Central memory CD8-positive, alpha-beta T cell (primary cell): Measurements from ENCODE around the gene LMF1.
A peak's percentile ranks its signal among the peaks of the same experiment; 100 is the strongest.
"Not testable (repeated sequence)": the region's sequence is repeated elsewhere in the genome, so short reads cannot be mapped to it uniquely, and the experiment has no call there.

Source experiments
- ATAC-seq: fragments of 150-1000 bp; cut with Tn5 transposase; replicated peaks from 2 replicates; pipeline ENCODE4 v1.10.0; 2022; ENCODE audit warnings: mild to moderate bottlenecking, moderate FRiP score, moderate number of reproducible peaks; ENCODE audit not compliant: poor library complexity, severe bottlenecking; ENCODE audit errors: extremely low read depth
- DNase-seq, 2 donors: peaks; one replicate each; pipeline ENCODE4 v3.0.0; 2021; ENCODE audit warnings: low spot score in 2 of 2
- H3K27ac Mint-ChIP-seq: one replicate; pipeline ENCODE4 v1.8.0; 2022; ENCODE audit warnings: low read depth, mild to moderate bottlenecking, moderate library complexity, mixed read lengths
- H3K27me3 Mint-ChIP-seq: one replicate; pipeline ENCODE4 v1.8.0; 2022; ENCODE audit warnings: mixed read lengths
- H3K36me3 Mint-ChIP-seq: one replicate; pipeline ENCODE4 v1.8.0; 2022; ENCODE audit warnings: mild to moderate bottlenecking, moderate library complexity, mixed read lengths; ENCODE audit not compliant: insufficient read depth
- H3K4me1 Mint-ChIP-seq: one replicate; pipeline ENCODE4 v1.8.0; 2022; ENCODE audit warnings: mixed read lengths
- H3K4me3 Mint-ChIP-seq: one replicate; pipeline ENCODE4 v1.8.0; 2022; ENCODE audit warnings: mild to moderate bottlenecking, moderate library complexity, mixed read lengths
- H3K9me3 Mint-ChIP-seq: one replicate; pipeline ENCODE4 v1.8.0; 2022; ENCODE audit warnings: mixed read lengths

Gene LMF1

GRCh38 chr16:866252-866896, 104.4 kb downstream of the LMF1 start:
- H3K4me3 Mint-ChIP-seq = no peak overlapping the region
- H3K27me3 Mint-ChIP-seq = no peaks in the 10 kb centered on the region
- no peaks in the 10 kb centered on the region for H3K4me1 Mint-ChIP-seq
- no peak for ATAC-seq
- H3K9me3 Mint-ChIP-seq = no peaks in the 10 kb centered on the region
- H3K27ac Mint-ChIP-seq = no peak overlapping the region
- DNase-seq = no peak
- H3K36me3 Mint-ChIP-seq = peaks cover 4% of the 10 kb centered on the region

DNA sequence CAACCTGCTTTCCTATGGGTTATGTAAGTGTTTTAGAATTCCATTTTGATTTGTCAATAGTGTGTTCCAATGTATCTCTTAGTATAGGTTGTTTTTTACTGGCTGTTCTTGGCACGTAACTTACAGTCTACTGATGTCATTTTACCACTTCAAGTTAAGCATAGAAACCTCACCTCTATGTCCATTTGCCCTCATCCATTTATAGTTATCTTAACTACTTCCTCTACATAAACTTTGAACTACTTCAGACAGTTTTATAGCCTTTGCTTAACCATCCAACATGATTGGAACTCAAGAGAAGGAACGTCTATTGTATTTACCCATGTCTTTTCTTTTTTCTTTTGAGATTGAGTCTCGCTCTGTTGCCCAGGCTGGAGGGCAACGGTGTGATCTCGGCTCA, 105.8 kb downstream of the LMF1 start:
- ATAC-seq = no peak
- Mint-ChIP-seq H3K27ac (no peak overlapping the region), H3K4me3 (no peak overlapping the region), H3K9me3 (no peaks in the 10 kb centered on the region), H3K4me1 (no peaks in the 10 kb centered on the region), H3K36me3 (peaks cover 4% of the 10 kb centered on the region), H3K27me3 (no peaks in the 10 kb centered on the region)
- no peak for DNase-seq

DNA sequence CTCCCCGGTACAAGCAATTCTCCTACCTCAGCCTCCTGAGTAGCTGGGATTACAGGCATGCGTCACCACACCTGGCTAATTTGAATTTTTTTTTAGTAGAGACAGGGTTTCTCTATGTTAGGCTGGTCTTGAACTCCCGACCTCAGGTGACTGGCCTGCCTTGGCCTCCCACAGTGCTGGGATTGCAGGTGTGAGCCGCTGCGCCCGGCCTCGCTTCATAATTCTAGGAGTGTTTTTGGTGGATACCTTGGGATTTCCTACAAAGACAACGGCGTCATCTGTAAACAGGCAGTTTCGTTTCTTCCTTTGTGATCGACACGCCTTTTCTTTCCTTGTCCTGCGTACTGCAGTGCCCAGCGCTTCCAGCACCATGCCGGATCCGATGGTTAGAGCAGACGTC, 109.3 kb downstream of the LMF1 start:
- H3K36me3 Mint-ChIP-seq = peaks cover 2% of the 10 kb centered on the region
- H3K4me3 Mint-ChIP-seq = no peak overlapping the region
- H3K4me1 Mint-ChIP-seq = no peaks in the 10 kb centered on the region
- H3K27ac Mint-ChIP-seq = no peak overlapping the region
- no peaks in the 10 kb centered on the region for H3K9me3 Mint-ChIP-seq
- no peak for ATAC-seq
- no peak for DNase-seq
- H3K27me3 Mint-ChIP-seq = no peaks in the 10 kb centered on the region

DNA sequence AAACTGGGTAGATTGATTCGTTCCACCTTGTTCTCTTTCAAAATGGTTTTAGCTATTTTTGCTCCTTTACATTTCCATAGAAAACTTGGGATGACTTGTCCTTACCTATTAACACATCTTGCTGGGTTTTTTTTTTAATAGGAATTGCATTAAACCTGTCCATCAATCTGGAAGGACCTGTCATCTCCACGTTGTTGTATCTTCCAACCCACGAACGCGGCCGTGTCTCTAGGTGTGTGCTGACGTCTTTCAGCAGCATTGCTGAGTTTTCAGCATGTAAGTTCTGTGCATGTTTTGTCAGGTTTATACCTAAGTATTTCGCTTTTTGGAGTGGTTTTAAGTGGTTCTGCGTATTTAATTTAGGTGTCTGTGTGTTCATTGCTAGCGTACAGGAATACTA, 109.9 kb downstream of the LMF1 start:
- Mint-ChIP-seq H3K27ac (no peak overlapping the region), H3K4me3 (no peak overlapping the region), H3K27me3 (no peaks in the 10 kb centered on the region), H3K9me3 (no peaks in the 10 kb centered on the region), H3K4me1 (no peaks in the 10 kb centered on the region), H3K36me3 (peaks cover 2% of the 10 kb centered on the region)
- DNase-seq (no peak), ATAC-seq (no peak)

DNA sequence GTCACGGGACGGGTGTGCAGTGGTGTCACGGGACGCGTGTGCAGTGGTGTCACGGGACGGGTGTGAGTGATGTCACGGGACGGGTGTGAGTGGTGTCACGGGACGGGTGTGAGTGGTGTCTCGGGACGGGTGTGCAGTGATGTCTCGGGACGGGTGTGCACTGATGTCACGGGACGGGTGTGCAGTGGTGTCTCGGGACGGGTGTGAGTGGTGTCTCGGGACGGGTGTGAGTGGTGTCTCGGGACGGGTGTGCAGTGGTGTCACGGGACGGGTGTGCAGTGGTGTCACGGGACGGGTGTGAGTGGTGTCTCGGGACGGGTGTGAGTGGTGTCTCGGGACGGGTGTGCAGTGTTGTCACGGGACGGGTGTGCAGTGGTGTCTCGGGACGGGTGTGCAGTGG, 111.8 kb downstream of the LMF1 start:
- not testable (repeated sequence) for H3K27ac Mint-ChIP-seq, DNase-seq, ATAC-seq, H3K27me3 Mint-ChIP-seq, H3K4me1 Mint-ChIP-seq, H3K36me3 Mint-ChIP-seq, H3K9me3 Mint-ChIP-seq, H3K4me3 Mint-ChIP-seq

GRCh38 chr16:858441-858840, 112.3 kb downstream of the LMF1 start:
- H3K4me3 Mint-ChIP-seq, H3K9me3 Mint-ChIP-seq, H3K4me1 Mint-ChIP-seq, H3K36me3 Mint-ChIP-seq, DNase-seq, H3K27me3 Mint-ChIP-seq, ATAC-seq, H3K27ac Mint-ChIP-seq: not testable (repeated sequence)

DNA sequence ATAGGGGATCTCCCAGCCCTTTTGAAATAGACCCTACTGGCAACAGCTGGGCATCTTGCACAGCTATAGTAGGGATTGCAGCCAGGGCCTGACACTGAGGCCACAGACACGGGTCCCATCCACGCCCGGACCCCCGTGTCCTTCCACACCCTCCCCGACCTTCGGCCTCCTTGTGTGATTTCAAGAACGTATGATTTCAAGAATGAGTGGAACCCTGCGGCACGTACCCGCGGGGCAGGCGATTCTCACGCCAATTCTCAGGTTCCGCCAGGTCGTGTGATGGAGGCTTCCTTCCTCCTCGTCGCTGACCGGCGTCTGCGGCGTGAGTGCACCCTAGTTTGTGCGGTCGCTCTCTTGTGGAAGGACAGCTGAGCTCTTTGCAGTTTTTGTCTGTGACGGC, 114.0 kb downstream of the LMF1 start:
- Mint-ChIP-seq H3K9me3 (no peaks in the 10 kb centered on the region), H3K4me1 (no peaks in the 10 kb centered on the region), H3K27ac (no peak overlapping the region), H3K36me3 (peaks cover 2% of the 10 kb centered on the region), H3K4me3 (no peak overlapping the region), H3K27me3 (no peaks in the 10 kb centered on the region)
- ATAC-seq = no peak
- DNase-seq = no peak

GRCh38 chr16:856101-856500, 114.7 kb downstream of the LMF1 start:
- Mint-ChIP-seq H3K27ac (no peak overlapping the region), H3K27me3 (no peaks in the 10 kb centered on the region), H3K4me1 (no peaks in the 10 kb centered on the region), H3K9me3 (no peaks in the 10 kb centered on the region), H3K4me3 (no peak overlapping the region), H3K36me3 (peaks cover 2% of the 10 kb centered on the region)
- DNase-seq = no peak
- ATAC-seq = no peak

DNA sequence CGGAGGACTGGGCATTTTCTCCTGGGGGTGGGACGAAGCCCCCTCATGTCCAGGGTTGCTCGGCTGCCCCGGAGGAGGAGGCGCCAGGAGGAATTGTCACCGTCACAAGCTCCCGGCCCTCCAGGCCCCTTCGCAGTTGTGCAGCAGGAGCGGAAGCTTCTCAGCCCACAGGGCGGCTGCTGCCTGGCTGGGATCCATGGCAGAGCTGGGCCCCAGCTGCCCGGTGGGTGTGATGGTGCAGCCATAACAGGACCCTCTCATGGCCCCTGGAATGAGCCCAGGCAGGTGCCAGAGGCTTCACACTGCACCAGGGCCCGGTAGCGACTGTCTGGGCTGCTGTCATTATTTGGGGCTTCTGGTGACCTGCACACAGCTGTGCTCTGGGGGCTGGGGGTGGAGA, 115.3 kb downstream of the LMF1 start:
- Mint-ChIP-seq H3K9me3 (no peaks in the 10 kb centered on the region), H3K27ac (no peak overlapping the region), H3K4me1 (no peaks in the 10 kb centered on the region), H3K27me3 (no peaks in the 10 kb centered on the region), H3K4me3 (no peak overlapping the region), H3K36me3 (peaks cover 2% of the 10 kb centered on the region)
- DNase-seq (no peak), ATAC-seq (no peak)

DNA sequence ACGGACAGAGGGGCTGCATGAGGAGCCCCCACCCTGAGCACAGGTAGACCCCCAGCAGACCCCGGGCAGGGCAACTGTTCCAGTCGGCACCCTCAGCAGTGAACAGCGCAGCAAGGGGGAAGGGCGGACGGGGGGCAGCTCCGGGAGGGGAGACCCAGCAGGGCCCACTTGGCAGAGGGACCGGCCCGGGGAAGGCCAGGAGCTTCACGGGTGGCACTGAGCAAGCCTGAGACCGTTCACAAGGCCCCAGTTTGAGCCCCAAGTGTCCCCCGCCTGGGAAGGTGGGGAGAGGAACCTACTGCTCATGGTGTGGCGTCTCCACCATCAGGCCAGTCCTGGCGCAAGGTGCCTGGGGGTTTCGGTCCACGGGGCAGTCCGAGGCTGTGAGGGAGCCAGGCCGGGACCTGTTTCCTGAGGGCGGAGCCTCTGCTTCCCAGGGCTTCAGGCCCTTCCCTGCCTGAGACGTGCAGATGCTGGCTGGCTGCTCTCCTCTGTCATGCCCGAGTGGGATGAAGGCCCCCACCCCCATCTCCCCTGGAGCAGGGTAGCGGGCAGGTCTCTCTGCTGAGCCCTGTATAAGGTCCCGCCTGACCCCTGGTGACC, 115.9 kb downstream of the LMF1 start:
- H3K9me3 Mint-ChIP-seq = no peaks in the 10 kb centered on the region
- no peaks in the 10 kb centered on the region for H3K27me3 Mint-ChIP-seq
- no peak overlapping the region for H3K27ac Mint-ChIP-seq
- H3K4me1 Mint-ChIP-seq = no peaks in the 10 kb centered on the region
- no peak overlapping the region for H3K4me3 Mint-ChIP-seq
- DNase-seq (no peak), ATAC-seq (no peak)
- H3K36me3 Mint-ChIP-seq = peaks cover 6% of the 10 kb centered on the region

DNA sequence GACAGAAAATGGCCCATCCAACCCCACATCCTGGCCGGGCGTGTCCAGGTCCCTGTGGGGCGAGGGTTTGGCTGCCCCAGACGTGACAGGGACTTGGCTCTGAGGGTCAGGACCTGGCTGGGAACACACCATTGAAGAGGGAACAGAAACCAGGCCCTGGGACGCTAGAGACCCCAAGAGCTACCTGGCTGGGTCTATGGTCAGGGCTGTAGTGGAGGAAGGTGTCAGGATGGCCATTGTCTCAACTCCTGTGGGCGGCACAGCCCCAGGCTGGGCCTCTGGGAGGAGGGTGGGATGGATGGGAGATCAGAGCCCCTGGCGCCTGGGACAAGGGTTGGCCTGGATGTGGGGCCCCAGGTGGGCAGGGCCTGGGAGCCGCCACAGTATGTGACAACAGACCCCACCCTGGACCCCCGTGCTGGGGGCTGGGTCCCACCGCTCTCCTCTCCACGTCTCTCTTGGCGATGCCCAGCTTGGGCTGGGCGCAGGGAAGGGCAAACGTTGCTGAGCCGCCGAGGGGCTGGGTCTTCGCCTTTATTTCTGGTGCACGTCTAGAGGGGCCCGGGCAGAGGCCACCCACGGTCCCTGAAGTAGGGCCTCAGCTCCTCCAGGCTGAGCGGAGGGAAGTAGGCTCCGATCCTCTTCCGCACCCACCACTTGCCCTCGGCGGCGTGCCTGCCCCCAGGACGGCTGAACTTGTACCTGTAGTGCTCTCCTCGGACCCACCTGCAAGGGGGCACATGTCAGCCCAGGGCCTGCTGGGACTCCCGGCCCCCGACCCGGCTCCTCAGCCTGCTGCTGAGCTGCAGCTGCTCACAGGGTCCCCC, 116.6 kb downstream of the LMF1 start:
- H3K4me1 Mint-ChIP-seq = no peaks in the 10 kb centered on the region
- DNase-seq (no peak), ATAC-seq (no peak)
- no peak overlapping the region for H3K4me3 Mint-ChIP-seq
- H3K27ac Mint-ChIP-seq = peak overlapping the region; percentile 39
- peaks cover 6% of the 10 kb centered on the region for H3K36me3 Mint-ChIP-seq
- H3K9me3 Mint-ChIP-seq = no peaks in the 10 kb centered on the region
- H3K27me3 Mint-ChIP-seq = no peaks in the 10 kb centered on the region

DNA sequence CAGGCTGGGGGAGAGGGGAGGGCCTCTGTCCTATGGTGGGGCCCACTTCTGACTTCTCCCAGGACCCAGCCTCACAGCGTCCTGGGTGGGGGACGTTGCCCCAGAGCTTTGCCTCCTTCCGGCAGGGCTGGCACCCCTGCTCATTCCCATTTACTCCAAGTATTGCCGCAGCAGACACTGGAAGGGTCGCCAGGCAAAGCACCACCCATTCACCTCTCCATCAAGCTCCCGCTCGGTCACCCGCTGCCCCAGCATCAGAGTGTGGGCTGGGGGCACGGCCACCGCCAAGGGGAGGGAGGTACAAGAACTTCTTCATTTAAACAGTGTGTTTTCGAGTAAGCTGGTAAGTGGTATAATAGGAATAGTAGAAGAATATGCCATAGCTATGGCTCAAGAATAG, 117.5 kb downstream of the LMF1 start:
- Mint-ChIP-seq H3K27ac (peak overlapping the region; percentile 39), H3K4me3 (no peak overlapping the region), H3K4me1 (no peaks in the 10 kb centered on the region), H3K9me3 (no peaks in the 10 kb centered on the region), H3K27me3 (no peaks in the 10 kb centered on the region), H3K36me3 (peaks cover 6% of the 10 kb centered on the region)
- DNase-seq (no peak), ATAC-seq (no peak)
